SKM-1 treated with dmso at 0.1 percent for 144 hours (cell line): ENCODE results near the gene DAPK1.
A peak's percentile ranks its signal among the peaks of the same experiment; 100 is the strongest.
"Not testable (repeated sequence)": the region's sequence is repeated elsewhere in the genome, so short reads cannot be mapped to it uniquely, and the experiment has no call there.

Experiments used
- DNase-seq: peaks from one replicate; lab custom pipeline; 2025; ENCODE audit not compliant: unreplicated experiment; lab: John Stamatoyannopoulos, UW

Gene DAPK1

GRCh38 chr9:87498046-87498810 lies 561 bp downstream of the DAPK1 start:
- DNase-seq, result no peak

- no peak for DNase-seq
Measured at GRCh38 chr9:87498811-87499360, 1.2 kb downstream of the DAPK1 start.

GRCh38 chr9:87499424-87500017 lies 1.9 kb downstream of the DAPK1 start:
- DNase-seq, result no peak

- no peak for DNase-seq
Measured at GRCh38 chr9:87500491-87501270, 3.0 kb downstream of the DAPK1 start.

- not testable (repeated sequence) for DNase-seq
Measured at GRCh38 chr9:87501271-87501656, 3.6 kb downstream of the DAPK1 start.

GRCh38 chr9:87501806-87502205 lies 4.1 kb downstream of the DAPK1 start:
- DNase-seq, result no peak

- DNase-seq, result peak; percentile 71
Measured at GRCh38 chr9:87502391-87503221, 4.9 kb downstream of the DAPK1 start.

GRCh38 chr9:87503430-87503829 lies 5.8 kb downstream of the DAPK1 start:
- no peak for DNase-seq

GRCh38 chr9:87503927-87504326 lies 6.3 kb downstream of the DAPK1 start:
- DNase-seq, result no peak

GRCh38 chr9:87504938-87505337 lies 7.3 kb downstream of the DAPK1 start:
- no peak for DNase-seq

- no peak for DNase-seq
Measured at GRCh38 chr9:87505869-87506678, 8.4 kb downstream of the DAPK1 start.

GRCh38 chr9:87507576-87507975 lies 9.9 kb downstream of the DAPK1 start:
- DNase-seq, result no peak

GRCh38 chr9:87510252-87510683 lies 12.6 kb downstream of the DAPK1 start:
- DNase-seq, result no peak

- no peak for DNase-seq
Measured at GRCh38 chr9:87512311-87512710, 14.6 kb downstream of the DAPK1 start.

- DNase-seq, result no peak
Measured at GRCh38 chr9:87513161-87513560, 15.5 kb downstream of the DAPK1 start.

- no peak for DNase-seq
Measured at GRCh38 chr9:87513880-87514535, 16.3 kb downstream of the DAPK1 start.

- DNase-seq, result no peak
Measured at GRCh38 chr9:87515006-87515405, 17.3 kb downstream of the DAPK1 start.

GRCh38 chr9:87515588-87516221 lies 18.0 kb downstream of the DAPK1 start:
- no peak for DNase-seq
